KOPT-K1 (cell line): ENCODE measurements around the gene GRIK4.

Experiments used
- H3K27ac ChIP-seq: fragments of 200-600 bp; sonication (generic); 2 replicates; pipeline ENCODE4 v1.5.1; 2016; ENCODE audit warnings: antibody characterized with exemption, mild to moderate bottlenecking, low read depth, low read length; ENCODE audit not compliant: poor library complexity, severe bottlenecking
- H3K36me3 ChIP-seq: fragments of 200-600 bp; sonication (generic); 2 replicates; pipeline ENCODE4 v1.5.1; 2017; ENCODE audit warnings: antibody characterized with exemption, mild to moderate bottlenecking, low read length, moderate library complexity; ENCODE audit not compliant: insufficient read depth
- H3K9me3 ChIP-seq: fragments of 200-600 bp; sonication (generic); 2 replicates; pipeline ENCODE4 v1.5.1; 2017; ENCODE audit warnings: antibody characterized with exemption, low read length, mild to moderate bottlenecking; ENCODE audit not compliant: insufficient read depth, poor library complexity, severe bottlenecking

The GRIK4 gene

GRCh38 chr11:120528749-120529148 is 17.2 kb downstream of the GRIK4 start:
- no peaks in the 10 kb centered on the region for H3K36me3 ChIP-seq
- no peak overlapping the region for H3K27ac ChIP-seq
- H3K9me3 ChIP-seq = no peaks in the 10 kb centered on the region

- Histone ChIP-seq H3K9me3 (no peaks in the 10 kb centered on the region), H3K27ac (no peak overlapping the region), H3K36me3 (no peaks in the 10 kb centered on the region)
Observed at GRCh38 chr11:120529214-120529613, 17.7 kb downstream of the GRIK4 start.

- Histone ChIP-seq H3K36me3 (no peaks in the 10 kb centered on the region), H3K27ac (no peak overlapping the region), H3K9me3 (no peaks in the 10 kb centered on the region)
Observed at GRCh38 chr11:120529911-120530310, 18.4 kb downstream of the GRIK4 start.

GRCh38 chr11:120532082-120532831 is 20.7 kb downstream of the GRIK4 start:
- no peaks in the 10 kb centered on the region for H3K9me3 ChIP-seq
- H3K27ac ChIP-seq = no peak overlapping the region
- no peaks in the 10 kb centered on the region for H3K36me3 ChIP-seq

GRCh38 chr11:120532832-120533196 is 21.3 kb downstream of the GRIK4 start:
- Histone ChIP-seq H3K27ac (no peak overlapping the region), H3K9me3 (no peaks in the 10 kb centered on the region), H3K36me3 (no peaks in the 10 kb centered on the region)

GRCh38 chr11:120536091-120536796 is 24.7 kb downstream of the GRIK4 start:
- peaks cover 1% of the 10 kb centered on the region for H3K9me3 ChIP-seq
- H3K27ac ChIP-seq = no peak overlapping the region
- H3K36me3 ChIP-seq = no peaks in the 10 kb centered on the region

- Histone ChIP-seq H3K27ac (no peak overlapping the region), H3K9me3 (peaks cover 7% of the 10 kb centered on the region), H3K36me3 (no peaks in the 10 kb centered on the region)
Observed at GRCh38 chr11:120536797-120537169, 25.2 kb downstream of the GRIK4 start.

GRCh38 chr11:120537996-120538395 is 26.4 kb downstream of the GRIK4 start:
- H3K9me3 ChIP-seq = peaks cover 14% of the 10 kb centered on the region
- H3K27ac ChIP-seq = no peak overlapping the region
- H3K36me3 ChIP-seq = no peaks in the 10 kb centered on the region

GRCh38 chr11:120538707-120539106 is 27.2 kb downstream of the GRIK4 start:
- Histone ChIP-seq H3K27ac (no peak overlapping the region), H3K36me3 (no peaks in the 10 kb centered on the region), H3K9me3 (peaks cover 14% of the 10 kb centered on the region)

- H3K9me3 ChIP-seq = peaks cover 14% of the 10 kb centered on the region
- no peak overlapping the region for H3K27ac ChIP-seq
- H3K36me3 ChIP-seq = no peaks in the 10 kb centered on the region
Observed at GRCh38 chr11:120539667-120540369, 28.3 kb downstream of the GRIK4 start.

GRCh38 chr11:120540744-120541465 is 29.4 kb downstream of the GRIK4 start:
- Histone ChIP-seq H3K27ac (no peak overlapping the region), H3K36me3 (no peaks in the 10 kb centered on the region), H3K9me3 (peaks cover 14% of the 10 kb centered on the region)

GRCh38 chr11:120543521-120544215 is 32.1 kb downstream of the GRIK4 start:
- no peak overlapping the region for H3K27ac ChIP-seq
- H3K9me3 ChIP-seq = peaks cover 14% of the 10 kb centered on the region
- H3K36me3 ChIP-seq = no peaks in the 10 kb centered on the region

- Histone ChIP-seq H3K36me3 (no peaks in the 10 kb centered on the region), H3K9me3 (peaks cover 14% of the 10 kb centered on the region), H3K27ac (no peak overlapping the region)
Observed at GRCh38 chr11:120545813-120546212, 34.3 kb downstream of the GRIK4 start.

GRCh38 chr11:120546312-120547205 is 35.0 kb downstream of the GRIK4 start:
- H3K36me3 ChIP-seq = no peaks in the 10 kb centered on the region
- no peak overlapping the region for H3K27ac ChIP-seq
- peaks cover 9% of the 10 kb centered on the region for H3K9me3 ChIP-seq
